ENCODE results near the gene ATF7IP2.
A peak's percentile ranks its signal among the peaks of the same experiment; 100 is the strongest.
"Not testable (repeated sequence)": the region's sequence is repeated elsewhere in the genome, so short reads cannot be mapped to it uniquely, and the experiment has no call there.

The ATF7IP2 gene

GRCh38 chr16:10505286-10505685, 119.4 kb downstream of the ATF7IP2 start:
- DNase-seq (ENCODE audit: extremely low read depth in 1 of 2, low read depth in 1 of 2): not testable (repeated sequence)

GRCh38 chr16:10509534-10510025, 123.7 kb downstream of the ATF7IP2 start:
- DNase-seq (ENCODE audit: extremely low read depth in 1 of 2, low read depth in 1 of 2): peak; percentile 24 to 26

GRCh38 chr16:10510279-10510678, 124.4 kb downstream of the ATF7IP2 start:
- DNase-seq (ENCODE audit: extremely low read depth in 1 of 2, low read depth in 1 of 2): no peak

GRCh38 chr16:10511829-10512228, 126.0 kb downstream of the ATF7IP2 start:
- DNase-seq (ENCODE audit: extremely low read depth in 1 of 2, low read depth in 1 of 2): no peak

- peak in 1 of 2 donors; percentile 11 for DNase-seq (ENCODE audit: extremely low read depth in 1 of 2, low read depth in 1 of 2)
Observed at GRCh38 chr16:10514369-10515055, 128.7 kb downstream of the ATF7IP2 start.

- no peak for DNase-seq (ENCODE audit: extremely low read depth in 1 of 2, low read depth in 1 of 2)
Observed at GRCh38 chr16:10517868-10518267, 132.0 kb downstream of the ATF7IP2 start.

GRCh38 chr16:10518479-10519041, 132.7 kb downstream of the ATF7IP2 start:
- DNase-seq (ENCODE audit: extremely low read depth in 1 of 2, low read depth in 1 of 2): no peak

- DNase-seq (ENCODE audit: extremely low read depth in 1 of 2, low read depth in 1 of 2): no peak
Observed at GRCh38 chr16:10519297-10519696, 133.4 kb downstream of the ATF7IP2 start.

- DNase-seq (ENCODE audit: extremely low read depth in 1 of 2, low read depth in 1 of 2): no peak
Observed at GRCh38 chr16:10519929-10520868, 134.3 kb downstream of the ATF7IP2 start.

- no peak for DNase-seq (ENCODE audit: extremely low read depth in 1 of 2, low read depth in 1 of 2)
Observed at GRCh38 chr16:10520869-10521578, 135.2 kb downstream of the ATF7IP2 start.

- peak in 1 of 2 donors; percentile 3 for DNase-seq (ENCODE audit: extremely low read depth in 1 of 2, low read depth in 1 of 2)
Observed at GRCh38 chr16:10521681-10522274, 135.9 kb downstream of the ATF7IP2 start.

GRCh38 chr16:10522966-10523365, 137.1 kb downstream of the ATF7IP2 start:
- no peak for DNase-seq (ENCODE audit: extremely low read depth in 1 of 2, low read depth in 1 of 2)

GRCh38 chr16:10525214-10525825, 139.5 kb downstream of the ATF7IP2 start:
- no peak for DNase-seq (ENCODE audit: extremely low read depth in 1 of 2, low read depth in 1 of 2)

GRCh38 chr16:10526962-10527361, 141.1 kb downstream of the ATF7IP2 start:
- no peak for DNase-seq (ENCODE audit: extremely low read depth in 1 of 2, low read depth in 1 of 2)

- DNase-seq (ENCODE audit: extremely low read depth in 1 of 2, low read depth in 1 of 2): no peak
Observed at GRCh38 chr16:10528635-10529034, 142.8 kb downstream of the ATF7IP2 start.

GRCh38 chr16:10529895-10530669, 144.2 kb downstream of the ATF7IP2 start:
- DNase-seq (ENCODE audit: extremely low read depth in 1 of 2, low read depth in 1 of 2): no peak

GRCh38 chr16:10530685-10531084, 144.8 kb downstream of the ATF7IP2 start:
- DNase-seq (ENCODE audit: extremely low read depth in 1 of 2, low read depth in 1 of 2): no peak

GRCh38 chr16:10531582-10531981, 145.7 kb downstream of the ATF7IP2 start:
- DNase-seq (ENCODE audit: extremely low read depth in 1 of 2, low read depth in 1 of 2): no peak

Data from activated CD8-positive, alpha-beta memory T cell treated with anti-CD3 and anti-CD28 coated beads for 1 hour (primary cell).